AG04450 (cell line): ENCODE measurements around the gene TLNRD1. TPM values are rescaled to one million over a fixed set of nuclear protein-coding genes. Genes with fewer than 3 reads are reported as not detected.

ENCODE experiments used
- CTCF ChIA-PET: fragments of 300-600, 350-600 bp; formaldehyde crosslinking; extraction: SDS; loops from one replicate; lab custom pipeline; 2022; ENCODE audit warnings: antibody characterized with exemption, inconsistent platforms; lab: Charles Lee
- POLR2A ChIA-PET: fragments of 350-600 bp; formaldehyde crosslinking; extraction: SDS; loops from one replicate; lab custom pipeline; 2021; ENCODE audit warnings: antibody characterized with exemption, inconsistent platforms; lab: Yijun Ruan, JAX
- DNase-seq: peaks from one replicate; pipeline ENCODE4 v3.0.0-alpha.2; 2011; ENCODE audit warnings: low read depth, low spot score
- H3K27ac ChIP-seq: one replicate; pipeline ENCODE4 v1.5.1; 2012; ENCODE audit warnings: low read depth, low read length, control low read depth
- H3K27me3 ChIP-seq: one replicate; pipeline ENCODE4 v1.6.0; 2012; ENCODE audit warnings: low read length; ENCODE audit not compliant: control insufficient read depth, insufficient read depth
- H3K4me3 ChIP-seq: 2 replicates; pipeline ENCODE4 v1.5.1; 2011; ENCODE audit warnings: mild to moderate bottlenecking, low read depth, low read length, control low read depth
- H3K9me3 ChIP-seq: 2 replicates; pipeline ENCODE4 v1.5.1; 2012; ENCODE audit warnings: low read length; ENCODE audit not compliant: control insufficient read depth, insufficient read depth
- CTCF ChIP-seq: IDR thresholded peaks from 2 replicates; pipeline ENCODE4 v1.5.1; 2011; ENCODE audit warnings: low read depth, low read length, control low read depth, inconsistent platforms
- polyA plus RNA-seq: library from polyadenylated mRNA; depleted of rRNA; stranded (reverse); fragments of >200 nt; gene quantifications from 2 replicates; pipeline ENCODE4 v1.2.3, GENCODE V29; 2011

Gene TLNRD1
- polyA plus RNA-seq, 1 experiment, result 3.5 TPM

- H3K4me3 ChIP-seq, result no peak overlapping the region
- no peak for TF ChIP-seq CTCF
- no peak for DNase-seq
- H3K9me3 ChIP-seq, result no peaks in the 10 kb centered on the region
- H3K27ac ChIP-seq, result no peak overlapping the region
- ChIA-PET POLR2A (no interaction called here), CTCF (interaction anchor here (1.3 kb wide), 1 partner anchor 228 kb away, joined by 3 read pairs; no protein-coding TSS in a partner anchor)
- H3K27me3 ChIP-seq, result no peaks in the 10 kb centered on the region
Observed at GRCh38 chr15:81037952-81038743, 37.4 kb downstream of the TLNRD1 start.

GRCh38 chr15:81038975-81039607 is 38.4 kb downstream of the TLNRD1 start:
- ChIA-PET CTCF (interaction anchor here (1.6 kb wide), 1 partner anchor 227 kb away, joined by 4 read pairs; no protein-coding TSS in a partner anchor), POLR2A (no interaction called here)
- Histone ChIP-seq H3K9me3 (no peaks in the 10 kb centered on the region), H3K27me3 (no peaks in the 10 kb centered on the region), H3K27ac (no peak overlapping the region), H3K4me3 (no peak overlapping the region)
- TF ChIP-seq CTCF, result no peak
- no peak for DNase-seq

- Histone ChIP-seq H3K27me3 (no peaks in the 10 kb centered on the region), H3K9me3 (no peaks in the 10 kb centered on the region), H3K27ac (no peak overlapping the region), H3K4me3 (no peak overlapping the region)
- ChIA-PET POLR2A (no interaction called here), CTCF (interaction anchor here (1.6 kb wide), 1 partner anchor 226 kb away, joined by 4 read pairs; no protein-coding TSS in a partner anchor)
- no peak for DNase-seq
- no peak for TF ChIP-seq CTCF
Observed at GRCh38 chr15:81040757-81041156, 40.0 kb downstream of the TLNRD1 start.

GRCh38 chr15:81043281-81043934 is 42.7 kb downstream of the TLNRD1 start:
- no peak for DNase-seq
- peaks cover 2% of the 10 kb centered on the region; the same call in 1 of the 2 replicates for H3K9me3 ChIP-seq
- H3K27me3 ChIP-seq, result peaks cover 10% of the 10 kb centered on the region
- TF ChIP-seq CTCF, result no peak
- ChIA-PET POLR2A (no interaction called here), CTCF (no interaction called here)
- H3K27ac ChIP-seq, result no peak overlapping the region
- no peak overlapping the region for H3K4me3 ChIP-seq
